Renal cortical epithelial cell (primary cell): Measurements from ENCODE around the gene PLA2G2F. TPM values are rescaled to one million over a fixed set of nuclear protein-coding genes. Genes with fewer than 3 reads are reported as not detected.

Experiments
- DNase-seq: peaks from one replicate; pipeline ENCODE4 v3.0.0-alpha.2; 2011; ENCODE audit warnings: low read depth
- total RNA-seq: library from RNA; depleted of rRNA; stranded (reverse); fragments of >200 nt; gene quantifications from 2 replicates; pipeline ENCODE4 v1.2.3, GENCODE V29; 2014

The PLA2G2F gene
- total RNA-seq, 1 donor from 2014 or later, result not detected

GRCh38 chr1:20189664-20190063 lies 50.5 kb downstream of the PLA2G2F start:
- DNase-seq, result no peak

DNA sequence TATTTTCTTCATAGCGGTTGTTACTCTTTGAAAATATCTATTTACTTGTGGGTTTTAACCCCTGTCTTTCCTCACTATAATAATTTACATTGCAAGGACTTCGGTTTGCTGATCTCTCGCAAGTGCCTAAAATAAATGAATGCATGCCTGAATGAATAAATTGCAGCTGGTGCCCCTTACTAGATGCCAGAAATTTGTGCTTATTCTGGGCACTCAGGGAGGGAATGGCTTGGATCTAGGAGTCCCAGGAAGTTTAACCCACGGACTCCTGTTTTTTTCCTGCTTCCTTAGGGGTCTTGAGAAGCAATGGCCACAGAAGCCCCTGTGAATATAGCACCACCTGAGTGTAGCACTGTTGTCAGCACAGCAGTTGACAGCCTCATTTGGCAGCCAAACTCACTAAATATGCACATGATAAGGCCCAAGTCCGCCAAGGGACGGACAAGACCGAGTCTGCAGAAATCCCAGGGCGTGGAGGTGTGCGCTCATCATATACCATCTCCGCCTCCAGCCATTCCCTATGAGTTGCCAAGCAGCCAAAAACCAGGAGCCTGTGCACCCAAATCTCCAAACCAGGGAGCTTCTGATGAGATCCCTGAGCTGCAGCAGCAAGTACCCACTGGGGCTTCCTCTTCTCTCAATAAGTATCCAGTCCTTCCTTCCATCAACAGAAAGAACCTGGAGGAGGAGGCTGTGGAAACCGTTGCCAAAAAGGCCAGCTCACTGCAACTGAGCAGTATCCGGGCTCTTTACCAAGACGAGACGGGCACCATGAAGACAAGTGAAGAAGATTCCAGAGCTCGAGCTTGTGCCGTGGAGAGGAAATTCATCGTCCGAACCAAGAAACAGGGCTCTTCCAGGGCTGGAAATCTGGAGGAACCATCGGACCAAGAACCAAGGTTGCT lies 51.4 kb downstream of the PLA2G2F start:
- no peak for DNase-seq

- DNase-seq, result no peak
These were observed 52.2 kb downstream of the PLA2G2F start for GRCh38 chr1:20191266-20191825.

- DNase-seq, result peak; percentile 62
These were observed 53.2 kb downstream of the PLA2G2F start for GRCh38 chr1:20192364-20192763.

- no peak for DNase-seq
These were observed 53.8 kb downstream of the PLA2G2F start for GRCh38 chr1:20192871-20193411.

DNA sequence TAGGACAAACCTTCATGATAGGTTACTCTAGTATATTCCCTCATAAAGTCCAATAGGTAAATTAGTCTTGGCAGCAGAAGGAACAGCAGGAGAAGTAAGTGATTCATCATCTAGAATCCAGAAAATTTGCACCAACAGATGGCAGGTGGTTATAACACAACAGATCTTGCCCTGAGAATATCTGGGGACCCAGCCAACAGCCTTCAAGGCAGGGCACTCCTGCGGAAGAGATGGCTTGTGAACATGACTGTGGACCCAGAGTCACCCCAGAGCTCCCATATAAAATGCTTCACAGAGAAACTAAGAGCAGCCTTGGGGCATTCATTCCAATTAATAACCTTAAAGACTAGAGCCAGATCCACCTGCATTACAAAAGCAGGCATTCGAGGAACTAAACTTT lies 55.1 kb downstream of the PLA2G2F start:
- DNase-seq, result peak; percentile 45

GRCh38 chr1:20194757-20195461 lies 55.8 kb downstream of the PLA2G2F start:
- peak; percentile 43 for DNase-seq

DNA sequence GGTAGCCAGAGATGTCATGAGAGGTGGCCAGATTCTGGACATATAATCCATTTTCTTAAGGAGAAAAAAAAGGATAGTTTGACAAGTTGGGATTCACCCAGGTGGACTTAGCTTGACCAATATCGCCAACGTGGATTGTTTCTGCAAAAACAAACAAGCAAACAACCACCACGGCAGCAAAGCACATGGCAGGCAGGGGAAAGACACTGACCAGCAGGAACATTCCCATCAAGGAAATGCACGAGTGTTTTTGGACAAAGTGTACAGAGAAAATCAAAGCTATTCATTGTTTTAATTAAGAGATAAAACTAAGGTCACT lies 56.3 kb downstream of the PLA2G2F start:
- DNase-seq, result no peak

DNA sequence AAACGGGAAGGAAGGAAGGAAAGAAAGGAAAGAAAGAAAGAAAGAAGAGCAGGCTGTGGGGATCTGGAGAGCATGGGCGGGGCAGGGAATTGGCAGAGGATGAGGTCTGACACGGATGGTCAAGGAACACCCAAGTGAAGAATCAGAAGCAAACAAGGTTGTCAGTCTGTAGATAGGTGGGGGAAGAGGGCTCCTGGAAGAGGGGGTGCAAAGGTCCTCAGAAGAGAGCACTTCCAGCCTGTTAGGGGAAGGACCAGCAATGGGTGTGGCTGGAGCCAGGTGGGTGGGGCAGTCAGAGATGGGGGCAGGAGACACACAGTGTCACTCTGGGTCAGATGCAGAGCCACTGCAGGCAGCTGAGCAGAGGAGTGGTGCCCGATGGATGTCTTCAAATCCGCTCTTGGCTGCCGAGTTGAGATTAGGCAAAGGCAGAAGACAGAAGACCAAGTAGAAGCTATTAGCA lies 58.2 kb downstream of the PLA2G2F start:
- no peak for DNase-seq

- no peak for DNase-seq
These were observed 59.2 kb downstream of the PLA2G2F start for GRCh38 chr1:20198296-20198695.

GRCh38 chr1:20198918-20199317 lies 59.8 kb downstream of the PLA2G2F start:
- no peak for DNase-seq

DNA sequence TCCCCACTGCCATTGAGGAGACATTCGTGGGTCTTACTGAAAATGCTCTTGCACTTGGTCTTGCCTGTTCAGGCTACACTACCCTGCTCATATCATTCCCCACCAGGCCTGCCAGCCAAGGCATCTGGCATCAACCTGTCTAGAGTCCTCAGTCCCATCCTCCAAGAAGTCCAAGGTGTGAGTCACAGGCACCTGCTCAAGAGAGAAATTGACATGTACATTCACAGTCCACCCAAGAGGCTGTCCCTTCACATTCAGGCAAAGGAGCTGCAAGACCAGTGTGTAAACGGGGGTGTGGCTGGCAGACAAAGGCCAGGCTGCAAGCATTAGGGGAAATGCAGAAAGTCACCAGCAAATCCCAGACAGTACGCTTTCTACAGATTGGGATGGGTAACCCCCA lies 60.3 kb downstream of the PLA2G2F start:
- peak; percentile 69 for DNase-seq

DNA sequence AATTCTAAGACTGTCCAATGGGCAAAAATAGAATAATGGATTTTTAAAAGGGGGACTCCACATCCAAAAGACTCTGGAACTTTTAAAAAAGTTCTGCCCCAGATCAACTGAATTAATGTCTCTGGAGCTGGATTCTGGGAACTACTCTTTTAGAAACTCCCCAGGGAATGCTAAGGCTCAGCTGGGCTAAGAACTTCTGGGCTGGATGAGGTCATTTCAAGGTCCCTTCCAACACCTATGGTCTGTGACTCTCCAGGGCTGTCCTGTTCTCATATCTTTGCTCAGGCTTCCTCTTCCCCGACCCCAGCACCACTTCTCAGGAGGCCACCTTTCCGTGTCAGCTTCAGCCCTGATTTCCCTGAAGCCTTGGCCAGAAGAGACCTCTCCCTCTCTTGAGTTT lies 60.7 kb downstream of the PLA2G2F start:
- no peak for DNase-seq

Other genes starting within 250 kb of the PLA2G2F start
- not detected in 2 replicates for gene PLA2G2E, start 215.7 kb upstream of the PLA2G2F start, total RNA-seq
- not detected in 2 replicates for gene PLA2G2A, start 159.7 kb upstream of the PLA2G2F start, total RNA-seq
- not detected in 2 replicates for gene PLA2G5, start 69.1 kb upstream of the PLA2G2F start, total RNA-seq
- not detected in 2 replicates for gene PLA2G2D, start 19.8 kb upstream of the PLA2G2F start, total RNA-seq
- gene UBXN10, start 46.8 kb downstream of the PLA2G2F start, total RNA-seq, result 0.52 and 2.8 TPM in 2 replicates
- gene PLA2G2C, start 47.2 kb downstream of the PLA2G2F start, total RNA-seq, result not detected in 2 replicates
- 0.05 TPM in 1 of 2 replicates, not detected in the other for gene VWA5B1, start 151.6 kb downstream of the PLA2G2F start, total RNA-seq